GM19455 (cell line): ENCODE measurements around the gene SP110.
"Not testable (repeated sequence)": the region's sequence is repeated elsewhere in the genome, so short reads cannot be mapped to it uniquely, and the experiment has no call there.

Experiments used
- ATAC-seq: cut with Tn5 transposase; IDR thresholded peaks from one replicate; pipeline ENCODE4 v1.9.1; 2021; ENCODE audit not compliant: unreplicated experiment

Gene SP110

GRCh38 chr2:230129343-230129742, 90.4 kb downstream of the SP110 start:
- no peak for ATAC-seq

GRCh38 chr2:230128623-230129342, 91.0 kb downstream of the SP110 start:
- no peak for ATAC-seq

- no peak for ATAC-seq
Measured at GRCh38 chr2:230127195-230127594, 92.6 kb downstream of the SP110 start.

- no peak for ATAC-seq
Measured at GRCh38 chr2:230124757-230125431, 94.9 kb downstream of the SP110 start.

GRCh38 chr2:230124235-230124634, 95.5 kb downstream of the SP110 start:
- ATAC-seq: no peak

- ATAC-seq: not testable (repeated sequence)
Measured at GRCh38 chr2:230120376-230120775, 99.4 kb downstream of the SP110 start.

GRCh38 chr2:230119827-230120226, 100.0 kb downstream of the SP110 start:
- ATAC-seq: not testable (repeated sequence)
